GM12878 (cell line): Measurements from ENCODE around the gene ATP6V0A4. TPM values are rescaled to one million over a fixed set of nuclear protein-coding genes. Genes with fewer than 3 reads are reported as not detected.
A peak's percentile ranks its signal among the peaks of the same experiment; 100 is the strongest.

Experiments
- BMI1 ChIP-seq: fragments of 450-650 bp; IDR thresholded peaks from 2 replicates; pipeline ENCODE4 v1.6.1; 2016; ENCODE audit warnings: mild to moderate bottlenecking, moderate library complexity, borderline replicate concordance
- CBFB ChIP-seq: IDR thresholded peaks from 2 replicates; pipeline ENCODE4 v1.6.1; 2016; ENCODE audit warnings: antibody characterized with exemption, low read depth
- CBX5 ChIP-seq: sonication (generic); IDR thresholded peaks from 2 replicates; pipeline ENCODE4 v1.6.1; 2016; ENCODE audit warnings: low read depth, moderate library complexity, mild to moderate bottlenecking, inconsistent platforms
- LARP7 ChIP-seq: fragments of 450-650 bp; IDR thresholded peaks from 2 replicates; pipeline ENCODE4 v1.6.1; 2017; ENCODE audit warnings: mild to moderate bottlenecking
- MXI1 ChIP-seq: fragments of 150-350 bp; IDR thresholded peaks from 2 replicates; pipeline ENCODE4 v1.6.1; 2011; ENCODE audit warnings: low read depth, mild to moderate bottlenecking, inconsistent platforms, low read length, improper control_type of control experiment
- NFYB ChIP-seq: IDR thresholded peaks from 2 replicates; pipeline ENCODE4 v1.6.1; 2011; ENCODE audit warnings: low read depth, mild to moderate bottlenecking, low read length, improper control_type of control experiment, moderate library complexity; ENCODE audit not compliant: insufficient read depth
- NR2C2 ChIP-seq: IDR thresholded peaks from 2 replicates; pipeline ENCODE4 v1.6.1; 2011; ENCODE audit warnings: borderline replicate concordance, low read depth; ENCODE audit not compliant: control insufficient read depth, insufficient read length
- RELA ChIP-seq: fragments of 450-650 bp; IDR thresholded peaks from 2 replicates; pipeline ENCODE4 v1.8.0; 2014; ENCODE audit warnings: borderline replicate concordance; ENCODE audit not compliant: partially characterized antibody
- RUNX3 ChIP-seq: IDR thresholded peaks from 2 replicates; pipeline ENCODE4 v1.6.1; 2012; ENCODE audit warnings: low read length, inconsistent platforms
- SIX5 ChIP-seq: IDR thresholded peaks from 2 replicates; pipeline ENCODE4 v1.6.1; 2011; ENCODE audit warnings: mild to moderate bottlenecking, low read depth, low read length, moderate library complexity; ENCODE audit not compliant: severe bottlenecking
- SP1 ChIP-seq: IDR thresholded peaks from one replicate; pipeline ENCODE4 v1.6.1; 2011; ENCODE audit warnings: low read depth, low read length
- YY1 ChIP-seq: IDR thresholded peaks from 2 replicates; pipeline ENCODE4 v1.6.1; 2011; ENCODE audit warnings: low read depth, mild to moderate bottlenecking, low read length
- ZNF24 ChIP-seq: fragments of 450-650 bp; IDR thresholded peaks from 2 replicates; pipeline ENCODE4 v1.6.1; 2017; ENCODE audit warnings: antibody characterized with exemption, mild to moderate bottlenecking
- ZSCAN29 ChIP-seq: fragments of 450-650 bp; IDR thresholded peaks from 2 replicates; pipeline ENCODE4 v1.6.1; 2017; ENCODE audit warnings: mild to moderate bottlenecking, moderate library complexity
- ZZZ3 ChIP-seq: IDR thresholded peaks from 2 replicates; pipeline ENCODE4 v1.6.1; 2011; ENCODE audit warnings: low read depth; ENCODE audit not compliant: control insufficient read depth, insufficient read length
- polyA plus RNA-seq, 11 experiments: library from polyadenylated mRNA; depleted of rRNA in 4 of 11; unstranded in 6 of 11; stranded (reverse) in 5 of 11; fragments of >200 nt; fragmentation: Nextera tagmentation in 4 of 11; fragmentation: Illumina TruSeq in 1 of 11; extraction: Ambion mirVana in 4 of 11; extraction: Trizol in 1 of 11; gene quantifications; 1 replicate in 1 of 11; 2 replicates in 10 of 11; pipeline versions ENCODE4 v1.2.1 to v1.2.3, GENCODE V29; 2011 to 2016; ENCODE audit warnings: inconsistent platforms in 2 of 11, missing spikeins in 2 of 11, low read depth in 1 of 11
- total RNA-seq, 4 experiments: library from RNA; depleted of rRNA in 3 of 4; stranded (reverse); fragments of >200 nt in 3 of 4; fragmentation: Illumina TruSeq in 1 of 4; extraction: Trizol in 1 of 4; gene quantifications; 2 replicates each; pipeline versions ENCODE4 v1.2.1 to v1.2.3, GENCODE V29; 2013 to 2021

ATP6V0A4 gene
- total and polyA plus RNA-seq, 10 of the 15 experiments (the other 5 are each of a cell fraction or from before 2014, with no cell fraction given): not detected

- TF ChIP-seq BMI1 (no peak), NFYB (0 out of 2 replicates have a peak, but pooled peaks have one; percentile 22), RELA (no peak), YY1 (peak; percentile 85), NR2C2 (no peak), ZNF24 (peak; percentile 33), ZSCAN29 (no peak), SP1 (no peak), ZZZ3 (no peak), MXI1 (no peak), CBX5 (peak; percentile 58; the same call in 1 of the 2 replicates), CBFB (no peak), SIX5 (no peak), RUNX3 (0 out of 2 replicates have a peak, but pooled peaks have one; percentile 6), LARP7 (no peak)
These were observed 59.3 kb downstream of the ATP6V0A4 start (continued) for GRCh38 chr7:138738551-138739335.
